Stimulated activated CD4-positive, alpha-beta T cell treated with anti-CD3 and anti-CD28 coated beads, Interleukin-15, amount 100 ng/mL, for 24 hours (primary cell): ENCODE results near the gene LMBR1.
"Not testable (repeated sequence)": the region's sequence is repeated elsewhere in the genome, so short reads cannot be mapped to it uniquely, and the experiment has no call there.

Experiments used
- DNase-seq: peaks from one replicate; pipeline ENCODE4 v3.0.0-alpha.2; 2020

The LMBR1 gene

DNA sequence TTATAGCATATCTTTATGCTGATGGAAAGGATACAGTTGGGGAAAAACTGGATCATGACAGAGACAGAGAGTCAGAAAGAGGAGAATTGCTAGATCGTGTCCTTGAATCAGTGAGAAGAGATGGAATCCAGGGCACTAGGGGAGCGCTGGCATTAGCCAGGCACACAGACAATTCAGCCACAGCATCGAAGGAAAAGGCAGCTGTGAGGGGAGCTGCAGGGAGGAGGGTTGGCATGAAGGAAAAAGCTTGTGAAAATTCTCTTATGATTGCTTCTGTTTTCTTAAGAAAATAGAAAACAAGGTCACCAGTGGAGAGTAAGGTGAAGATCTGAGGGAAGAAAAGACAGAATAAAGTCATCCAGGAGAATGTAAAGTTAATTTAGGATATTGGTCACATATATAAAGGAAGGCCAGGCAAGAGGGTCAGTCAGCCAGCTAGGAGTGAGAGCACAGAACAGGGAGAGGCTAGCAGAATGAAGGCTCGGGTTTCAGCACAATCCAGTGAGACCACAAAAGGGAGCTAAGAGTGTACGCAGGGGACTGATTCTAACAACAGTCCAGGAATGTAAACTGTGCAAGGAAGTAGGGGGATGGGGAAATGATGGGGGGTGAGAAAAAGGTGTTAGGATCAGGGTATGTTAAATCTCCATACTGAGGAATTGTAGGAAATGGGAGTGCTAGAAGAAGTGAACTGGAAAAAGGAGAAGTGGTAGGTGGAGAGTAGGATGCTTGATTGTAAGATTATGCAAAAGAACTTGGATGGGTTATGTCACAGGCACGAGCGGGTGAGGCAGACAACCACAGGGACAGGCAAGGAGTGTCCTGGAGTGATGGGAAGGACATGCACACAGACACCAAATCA is 140.4 kb downstream of the LMBR1 start:
- DNase-seq = no peak

DNA sequence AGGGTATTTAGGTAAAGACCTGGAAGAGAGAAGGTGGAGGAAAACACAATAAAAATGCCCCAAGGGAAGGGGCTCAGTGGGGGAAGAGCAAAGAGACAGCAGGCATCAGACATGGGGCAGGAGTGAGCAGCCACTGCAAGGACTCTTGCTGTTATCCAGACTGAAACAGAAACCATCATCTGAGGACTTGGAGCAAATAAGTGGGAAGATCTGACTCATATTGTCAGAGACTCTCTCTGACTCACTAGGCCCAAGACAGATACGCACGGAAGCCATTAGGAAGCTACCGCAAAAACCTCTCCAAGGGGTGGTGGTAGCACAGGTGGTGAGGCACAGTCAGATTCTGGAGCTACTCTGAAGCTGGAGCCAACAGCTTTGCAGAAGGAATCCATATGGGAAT is 141.7 kb downstream of the LMBR1 start:
- peak; percentile 67 for DNase-seq

DNA sequence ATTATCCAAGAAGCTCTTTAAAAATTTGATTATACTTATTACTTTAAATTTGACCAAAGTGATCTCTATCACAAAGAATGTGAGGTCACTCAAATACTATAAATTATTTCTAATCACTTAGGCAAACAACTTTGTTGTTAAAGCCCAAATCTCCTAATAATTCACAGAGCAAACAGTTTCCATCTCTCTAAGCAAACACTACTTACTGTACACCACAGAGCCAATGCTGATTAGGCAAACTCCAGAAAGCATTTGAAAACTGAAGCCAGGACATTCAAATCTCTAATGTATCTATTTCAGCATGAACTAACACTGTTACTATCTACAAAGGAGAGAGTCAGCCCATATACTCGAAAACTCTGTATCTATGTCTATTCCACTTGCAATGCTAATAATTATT is 145.3 kb downstream of the LMBR1 start:
- DNase-seq = no peak

DNA sequence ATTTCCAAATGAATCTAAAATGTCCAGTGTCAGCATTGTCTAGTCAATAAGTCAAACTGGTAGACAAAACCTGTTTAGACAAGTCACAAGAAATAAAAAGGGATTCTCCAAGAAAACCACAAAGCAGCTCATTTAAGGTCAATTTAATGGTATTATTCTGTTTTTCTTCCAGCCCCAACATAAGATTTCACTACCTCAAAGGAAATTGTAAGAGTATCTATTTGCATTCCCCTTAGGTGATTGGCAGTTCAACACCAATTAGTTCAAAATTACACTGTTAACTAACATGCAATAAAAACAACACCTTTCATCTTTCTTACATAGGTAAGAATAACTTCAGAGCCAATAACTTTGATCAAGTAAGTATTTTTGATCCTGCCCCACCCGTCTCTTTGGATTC is 146.1 kb downstream of the LMBR1 start:
- no peak for DNase-seq

DNA sequence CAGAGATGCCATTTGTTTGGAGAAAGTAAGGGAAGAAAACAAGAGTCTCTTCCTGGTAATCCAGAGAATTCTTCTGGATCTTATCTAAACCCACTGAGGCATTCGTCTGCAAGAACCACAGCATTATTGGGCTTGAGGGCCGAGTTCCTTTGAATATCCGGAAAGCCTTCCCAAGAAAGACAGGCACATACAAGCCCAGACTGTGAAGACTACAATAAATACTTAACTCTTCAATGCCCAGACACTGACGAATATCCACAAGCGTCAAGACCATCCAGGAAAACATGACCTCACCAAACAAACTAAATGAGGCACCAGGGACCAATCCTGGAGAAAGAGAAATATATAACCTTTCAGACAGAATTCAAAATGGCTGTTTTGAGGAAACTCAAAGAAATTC is 153.4 kb downstream of the LMBR1 start:
- no peak for DNase-seq

DNA sequence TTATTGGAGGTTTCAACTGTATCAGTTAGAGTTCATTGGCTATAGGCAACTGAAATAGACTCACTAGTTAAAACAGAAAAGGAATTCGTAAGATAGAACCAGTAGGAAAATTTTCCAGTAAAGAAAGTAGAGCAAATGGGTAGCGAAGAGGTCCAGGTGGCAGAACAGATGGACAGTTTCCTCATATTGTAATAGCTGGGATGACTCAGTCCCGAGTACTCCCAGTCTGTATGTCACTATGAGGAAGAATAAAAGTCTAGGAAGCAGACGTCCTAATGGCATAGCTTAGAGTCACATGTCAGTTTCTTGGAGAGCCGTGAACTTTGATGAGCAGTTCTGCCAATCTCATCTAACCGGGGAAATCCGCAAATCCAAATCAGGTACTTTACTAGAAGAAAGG is 157.1 kb downstream of the LMBR1 start:
- DNase-seq = no peak

DNA sequence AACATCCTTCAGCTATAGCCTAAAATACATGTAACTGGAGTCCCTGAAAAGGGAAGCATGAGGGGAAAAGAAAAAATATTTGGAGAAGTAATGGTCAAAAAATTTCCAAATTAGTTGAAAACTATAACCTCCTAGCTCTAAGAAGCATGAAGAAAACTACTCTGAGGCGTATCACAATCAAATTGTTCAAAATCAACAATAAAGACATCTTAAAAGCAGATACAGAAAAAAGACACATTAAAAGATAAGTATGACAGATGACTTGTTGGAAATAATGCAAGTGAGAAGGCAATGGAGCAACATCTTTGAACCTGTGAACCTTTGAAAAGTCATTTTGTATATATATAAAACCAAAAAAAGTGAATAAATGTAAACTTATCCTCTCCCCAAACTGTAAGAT is 159.3 kb downstream of the LMBR1 start:
- DNase-seq = no peak

DNA sequence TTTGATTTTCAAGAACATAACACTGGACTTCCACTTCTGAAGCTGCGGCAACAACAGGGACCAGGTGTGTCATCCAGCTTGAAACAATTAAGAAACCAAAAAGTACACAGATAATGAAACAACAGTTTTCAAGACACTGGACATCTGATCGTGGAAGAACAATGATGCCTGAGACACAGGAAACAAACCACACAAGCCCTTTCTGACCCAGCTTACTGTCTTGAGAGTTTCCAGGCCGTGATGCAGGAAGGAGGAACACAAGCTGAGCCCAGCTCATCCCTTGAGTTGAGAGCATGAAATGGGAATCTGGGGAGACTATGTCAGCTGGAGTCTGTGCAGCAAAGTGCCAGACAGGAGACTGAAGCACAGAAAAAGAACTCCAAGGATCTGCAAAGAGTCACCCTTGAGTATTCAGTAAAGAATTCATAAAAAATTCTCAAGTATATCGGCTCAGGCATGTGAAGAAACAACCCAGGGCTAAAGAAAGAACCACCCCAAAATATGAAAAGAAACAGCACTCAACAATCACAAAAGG is 160.8 kb downstream of the LMBR1 start:
- DNase-seq = no peak

DNA sequence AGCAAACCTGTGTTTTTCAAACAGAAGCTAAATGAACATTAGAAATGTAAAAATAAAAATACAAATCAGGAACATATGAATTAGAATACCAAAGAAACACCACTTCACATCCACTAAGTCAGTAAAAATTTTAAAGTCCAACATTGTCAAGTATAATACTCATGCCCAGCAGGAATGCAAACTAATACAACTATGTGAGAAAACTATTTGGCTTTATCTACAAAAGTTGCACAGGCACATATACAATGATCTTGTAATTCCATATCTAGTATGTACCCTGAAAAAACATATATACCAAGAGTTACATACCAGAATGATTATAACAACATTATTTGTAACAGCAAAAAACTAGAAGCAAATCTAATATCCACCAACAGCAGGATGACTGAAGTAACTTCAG is 161.3 kb downstream of the LMBR1 start:
- no peak for DNase-seq

DNA sequence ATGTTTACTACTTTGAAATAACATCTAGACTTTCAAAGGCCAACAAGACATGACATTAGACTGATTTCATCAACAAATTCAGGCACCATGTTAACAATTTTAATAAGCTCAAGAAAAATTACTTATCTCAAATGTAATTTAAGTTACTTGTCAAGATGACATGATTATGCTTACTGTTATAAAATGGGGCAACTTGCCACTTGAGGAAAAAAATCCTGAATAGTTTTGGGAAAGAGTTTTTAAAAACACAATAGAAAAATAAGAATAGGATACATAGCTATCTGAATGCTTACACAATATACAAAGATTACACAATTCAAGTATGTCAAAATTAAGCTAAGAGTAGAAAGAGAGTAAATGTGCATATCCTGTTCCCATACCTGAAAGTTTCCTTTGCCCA is 167.0 kb downstream of the LMBR1 start:
- no peak for DNase-seq

DNA sequence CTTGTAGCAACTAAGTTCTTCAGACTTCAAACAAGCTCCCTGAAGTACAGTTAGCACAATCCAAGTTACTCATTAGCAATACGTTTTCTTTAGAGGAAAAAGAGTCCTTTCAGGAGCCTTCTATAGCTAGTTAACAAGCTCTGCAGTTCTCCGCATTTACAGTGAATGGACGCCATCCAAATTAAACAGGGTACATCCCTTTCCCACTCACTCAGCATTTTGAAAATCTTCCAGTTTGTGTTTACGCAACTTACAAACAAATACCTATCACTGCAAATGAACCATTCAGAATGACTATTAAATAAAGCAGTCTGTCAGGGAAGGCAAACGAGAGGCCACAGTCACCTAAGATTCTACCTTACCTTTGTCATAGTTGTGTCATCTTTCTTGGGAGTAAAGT is 167.9 kb downstream of the LMBR1 start:
- no peak for DNase-seq

DNA sequence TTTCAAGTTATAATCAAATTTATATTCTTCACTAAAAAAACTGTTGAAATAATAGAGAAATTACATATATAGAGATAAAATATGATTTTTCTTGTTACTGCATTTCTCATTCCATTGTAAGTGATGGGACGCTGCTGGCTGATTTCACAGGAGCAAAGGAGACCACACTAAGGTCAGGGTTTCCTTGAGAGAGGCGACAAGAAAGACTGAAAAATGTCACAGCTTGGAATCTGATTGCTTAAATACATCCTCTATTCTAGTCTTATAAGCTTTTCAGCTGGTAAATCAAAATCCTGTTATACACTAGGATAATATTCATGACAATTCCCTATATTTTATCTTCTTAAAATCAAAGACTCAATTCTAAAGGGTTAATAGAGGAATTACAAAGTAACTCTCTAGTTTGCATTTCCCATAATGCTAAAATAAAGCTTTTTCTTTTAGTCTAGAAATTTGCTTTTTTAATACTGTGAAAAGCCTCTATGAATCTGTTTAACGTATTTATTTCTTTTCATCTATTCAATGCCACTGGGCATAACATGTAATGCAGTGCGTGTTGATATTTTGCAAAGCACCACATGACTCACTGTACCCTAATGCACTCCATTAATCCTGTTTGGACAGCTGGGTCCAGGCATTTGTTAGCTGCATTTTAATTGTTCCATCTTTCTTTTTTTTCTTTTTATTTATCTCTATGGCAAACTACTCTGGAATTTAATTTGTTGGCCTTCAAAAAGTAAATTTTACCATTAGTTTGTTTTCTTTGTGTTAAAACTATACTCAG is 170.7 kb downstream of the LMBR1 start:
- DNase-seq = no peak

DNA sequence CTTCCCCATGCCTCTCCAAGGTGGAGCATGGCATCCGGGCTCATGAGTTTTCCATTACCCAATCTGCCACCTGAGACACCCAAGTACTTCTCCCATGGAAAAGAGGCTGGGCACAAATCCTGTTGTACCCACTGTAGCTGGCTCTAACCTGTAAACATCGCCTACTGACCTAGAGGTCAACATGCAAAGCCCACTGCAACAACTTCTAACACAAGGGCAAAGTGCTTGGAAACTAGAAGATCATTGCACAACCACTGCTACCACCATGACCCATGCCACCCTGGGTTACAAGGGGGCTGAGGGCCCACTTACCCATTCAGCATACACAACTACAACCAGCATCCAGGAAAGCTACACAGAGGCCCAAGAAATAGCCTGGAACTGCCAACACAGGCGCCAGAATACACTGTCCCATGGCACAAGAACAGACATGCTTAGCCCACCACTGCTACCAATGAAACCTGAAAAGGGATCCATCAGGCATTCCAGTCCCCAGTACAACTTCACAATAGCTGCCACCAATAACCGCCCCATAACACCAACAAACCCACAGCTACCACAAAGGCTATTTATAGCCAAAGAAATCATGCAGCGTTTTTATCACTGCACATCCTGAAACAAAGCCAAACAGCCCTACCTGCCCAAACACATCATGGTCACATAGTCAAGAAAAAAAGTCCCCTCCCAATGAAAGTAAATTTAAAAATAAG is 189.1 kb downstream of the LMBR1 start:
- no peak for DNase-seq

DNA sequence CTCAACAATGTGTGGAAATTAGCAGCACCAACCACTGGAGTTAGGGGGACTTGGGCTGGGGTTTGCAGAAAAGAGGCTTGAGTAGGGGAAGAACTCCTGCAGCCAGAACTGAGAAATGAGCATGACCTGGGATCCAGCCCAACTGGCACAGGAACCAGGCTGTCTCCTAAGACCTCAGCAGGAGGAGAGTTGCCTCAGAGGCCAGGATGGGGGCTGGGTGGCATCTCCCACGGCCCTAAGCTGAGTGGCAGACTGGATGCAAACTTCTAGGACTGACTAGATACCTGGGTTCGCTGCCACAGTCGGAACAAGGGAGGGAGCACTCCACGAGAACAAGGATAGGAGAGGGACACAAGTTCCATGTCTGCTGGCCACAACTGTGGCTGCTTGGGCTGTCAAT is 189.8 kb downstream of the LMBR1 start:
- DNase-seq = no peak

DNA sequence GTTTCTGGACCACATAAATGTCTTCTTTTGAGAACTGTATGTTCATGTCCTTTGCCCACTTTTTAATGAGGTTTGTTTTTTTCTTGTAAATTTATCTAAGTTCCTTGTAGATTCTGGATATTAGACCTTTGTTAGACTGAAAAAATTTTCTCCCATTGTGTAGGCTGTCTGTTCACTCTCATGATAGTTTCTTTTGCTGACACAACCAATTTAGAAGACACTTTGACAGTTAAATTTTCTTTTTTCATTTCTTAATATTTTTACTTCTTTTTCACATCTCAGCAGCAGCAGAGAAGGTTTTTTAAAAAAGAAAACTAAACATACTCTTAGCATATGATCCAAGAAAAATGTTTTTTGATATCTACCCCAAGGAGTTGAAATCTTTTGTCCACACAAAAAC is 190.6 kb downstream of the LMBR1 start:
- no peak for DNase-seq

DNA sequence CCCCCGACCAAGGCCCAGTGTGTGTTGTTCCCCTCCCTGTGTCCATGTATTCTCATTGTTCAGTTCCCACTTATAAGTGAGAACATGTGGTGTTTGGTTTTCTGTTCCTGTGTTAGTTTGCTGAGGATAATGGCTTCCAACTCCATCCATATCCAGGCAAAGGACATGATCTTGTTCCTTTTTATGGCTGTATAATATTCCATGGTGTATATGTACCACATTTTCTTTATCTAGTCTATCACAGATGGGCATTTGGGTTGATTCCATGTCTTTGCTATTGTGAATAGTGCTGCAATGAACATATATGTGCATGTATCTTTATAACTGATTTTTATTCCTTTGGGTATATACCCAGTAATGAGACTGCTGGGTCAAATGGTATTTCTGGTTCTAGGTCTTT is 191.2 kb downstream of the LMBR1 start:
- not testable (repeated sequence) for DNase-seq

DNA sequence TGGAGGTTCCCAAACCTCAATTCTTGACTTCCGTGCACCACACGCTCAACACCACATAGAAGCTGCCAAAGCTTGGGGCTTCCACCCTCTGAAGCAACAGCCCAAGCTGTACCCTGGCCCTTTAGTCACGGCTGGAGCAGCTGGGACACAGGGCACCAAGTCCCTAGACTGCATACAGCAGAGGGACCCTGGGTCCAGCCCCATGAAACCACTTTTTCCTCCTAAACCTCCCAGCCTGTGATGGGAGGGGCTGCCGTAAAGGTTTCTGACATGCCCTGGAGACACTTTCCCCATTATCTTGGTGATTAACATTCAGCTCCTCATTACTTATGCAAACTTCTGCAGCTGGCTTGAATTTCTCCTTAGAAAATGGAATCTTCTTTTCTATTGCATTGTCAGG is 194.5 kb downstream of the LMBR1 start:
- not testable (repeated sequence) for DNase-seq

DNA sequence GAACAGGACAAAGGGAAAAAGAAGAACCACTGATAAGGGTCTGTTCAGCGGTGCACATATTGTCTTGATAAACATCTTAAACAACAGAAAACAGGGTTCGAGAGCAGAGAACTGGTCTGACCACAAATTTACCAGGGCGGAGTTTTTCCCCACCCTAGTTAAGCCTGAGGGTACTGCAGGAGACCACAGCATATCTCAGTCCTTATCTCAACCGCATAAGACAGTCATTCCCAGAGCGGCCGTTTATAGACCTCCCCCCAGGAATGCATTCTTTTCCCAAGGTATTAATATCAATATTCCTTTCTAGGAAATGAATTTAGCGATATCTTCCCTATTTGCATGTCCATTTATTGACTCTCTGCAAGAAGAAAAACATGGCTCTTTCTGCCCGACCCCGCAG is 195.7 kb downstream of the LMBR1 start:
- DNase-seq = not testable (repeated sequence)

DNA sequence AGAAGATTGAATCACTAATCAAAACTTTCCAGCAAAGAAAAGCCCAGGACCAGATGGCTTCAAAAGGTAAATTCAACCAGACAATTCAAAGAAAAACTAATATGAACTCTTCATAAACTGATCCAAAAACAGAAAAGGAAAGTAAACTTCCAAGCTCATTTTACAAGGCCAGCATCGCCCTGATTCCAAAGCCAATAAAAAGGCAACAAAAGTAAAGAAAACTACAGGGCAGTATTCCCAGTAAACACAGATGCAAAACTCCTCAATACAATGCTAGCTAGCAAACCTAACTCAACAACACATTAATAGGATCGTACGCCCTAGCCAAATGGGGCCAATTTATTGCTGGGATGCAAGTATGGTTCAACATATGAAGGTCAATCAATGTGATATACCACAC is 199.4 kb downstream of the LMBR1 start:
- no peak for DNase-seq

DNA sequence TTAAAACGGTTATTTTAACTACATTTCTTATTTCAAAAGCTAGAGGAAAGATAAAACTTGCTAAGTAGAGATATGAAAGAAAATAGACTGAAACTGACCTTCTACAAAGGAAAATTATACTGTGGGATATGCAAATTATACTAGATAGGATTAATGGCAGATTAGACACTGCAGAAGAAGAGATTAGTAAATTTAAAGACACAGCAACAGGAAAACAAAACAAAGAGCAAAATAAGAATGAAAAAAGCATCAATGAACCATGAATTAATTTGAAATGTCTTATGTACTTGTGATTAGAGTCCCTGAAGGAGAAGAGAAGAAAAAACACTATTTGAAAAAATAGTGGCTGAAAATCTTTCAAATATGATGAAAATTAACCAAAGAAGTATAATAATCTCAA is 200.1 kb downstream of the LMBR1 start:
- no peak for DNase-seq

DNA sequence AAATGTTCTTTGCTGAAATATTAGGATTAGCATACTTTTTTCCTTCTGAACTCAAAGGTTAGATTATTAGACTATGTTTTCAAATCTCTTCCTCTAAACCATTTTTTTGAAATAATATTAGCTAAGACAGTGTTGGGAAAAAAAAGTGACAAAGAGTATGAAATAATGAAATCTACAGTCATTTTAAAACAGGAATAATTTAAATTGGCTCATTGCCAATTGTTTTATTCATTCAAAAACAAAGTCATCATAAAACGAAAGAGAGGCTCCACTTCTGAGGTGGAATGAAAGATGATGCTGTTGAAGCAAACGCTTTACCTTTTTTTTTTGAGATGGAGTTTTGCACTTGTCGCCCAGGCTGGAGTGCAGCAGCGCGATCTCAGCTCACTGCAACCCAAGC is 201.2 kb downstream of the LMBR1 start:
- DNase-seq = no peak

DNA sequence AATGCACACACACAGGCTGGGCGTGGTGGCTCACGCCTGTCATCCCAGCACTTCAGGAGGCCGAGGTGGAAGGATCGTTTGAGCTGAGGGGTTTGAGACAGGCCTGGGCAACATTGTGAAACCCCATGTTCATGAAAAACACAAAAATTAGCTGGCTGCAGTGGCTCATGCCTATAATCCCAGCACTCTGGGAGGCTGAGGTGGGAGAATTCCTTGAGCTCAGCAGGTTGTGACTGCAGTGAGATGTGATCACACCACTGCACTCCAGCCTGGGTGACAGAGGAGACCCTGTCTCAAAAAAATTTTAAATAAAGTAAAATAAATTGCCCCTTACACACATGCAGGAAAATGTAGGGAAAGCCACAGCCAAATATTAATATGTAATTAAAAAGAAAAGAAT is 208.3 kb downstream of the LMBR1 start:
- DNase-seq = no peak

DNA sequence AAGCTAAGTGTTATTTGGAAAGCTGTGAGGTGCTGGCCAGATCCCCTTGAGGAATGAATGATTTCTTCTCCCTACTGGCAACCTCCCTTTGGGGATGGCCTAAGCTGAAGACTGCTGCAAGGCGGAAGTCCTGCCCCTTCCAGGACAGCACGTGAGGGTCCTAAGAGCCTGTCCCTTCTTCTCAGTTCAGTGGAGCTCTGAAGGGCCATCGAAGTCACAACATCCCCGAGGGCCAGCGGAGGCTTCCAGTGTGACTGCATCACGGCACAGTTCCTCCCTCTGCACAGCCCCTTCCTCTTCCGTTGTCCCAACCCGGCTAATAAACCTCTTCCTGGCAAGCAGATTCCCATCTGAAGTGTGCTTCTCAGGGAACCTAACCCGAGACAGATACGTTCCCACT is 208.7 kb downstream of the LMBR1 start:
- DNase-seq = no peak

DNA sequence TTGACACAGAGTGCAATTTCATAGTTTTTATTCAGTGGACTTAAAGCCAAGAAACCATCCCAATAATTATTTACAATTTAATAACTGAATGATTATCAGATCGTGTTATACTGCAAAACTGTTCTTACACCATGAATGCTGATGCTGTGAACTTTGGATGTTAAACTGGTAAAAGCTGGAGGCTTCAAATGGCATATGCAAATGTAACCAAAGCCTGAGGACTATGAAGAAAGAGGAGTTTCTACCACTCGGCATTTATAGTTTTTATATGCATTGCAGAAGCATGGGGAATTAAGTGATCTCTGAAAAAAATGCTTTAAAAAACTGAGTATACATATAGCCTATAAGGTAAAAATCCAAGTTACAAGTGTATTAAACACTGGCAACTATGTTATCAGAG is 210.1 kb downstream of the LMBR1 start:
- DNase-seq = no peak
